C4-2B (cell line): Measurements from ENCODE around the gene DAB1.

Experiments
- CTCF ChIP-seq: fragments of 450-650 bp; conservative IDR thresholded peaks from 2 replicates; pipeline ENCODE4 v1.5.1; 2017; ENCODE audit warnings: mild to moderate bottlenecking
- ZFX ChIP-seq: fragments of 450-650 bp; IDR thresholded peaks from 2 replicates; pipeline ENCODE4 v1.6.1; 2017

GRCh38 chr1:57336793-57337192 lies 87.1 kb downstream of the DAB1 start:
- TF ChIP-seq CTCF (no peak), ZFX (no peak)
